ENCODE data around the gene OLFML3.
A peak's percentile ranks its signal among the peaks of the same experiment; 100 is the strongest.

Gene OLFML3

GRCh38 chr1:113982949-113983348 is 3.7 kb downstream of the OLFML3 start:
- TF ChIP-seq CTCF (IDR thresholded peaks at IDR 0.05; ENCODE audit: low read depth, low read length) = no peak
- H3K4me3 ChIP-seq (replicated peaks in 1 of 2; ENCODE audit: low read depth in 2 of 2, low read length in 2 of 2) = peak overlapping the region; percentile 19 to 33

GRCh38 chr1:113983391-113983790 is 4.1 kb downstream of the OLFML3 start:
- DNase-seq (ENCODE audit: low read depth in 2 of 2) = no peak
- H3K4me3 ChIP-seq (replicated peaks in 1 of 2; ENCODE audit: low read depth in 2 of 2, low read length in 2 of 2) = peak overlapping the region in 1 of 2 donors; percentile 8
- TF ChIP-seq CTCF (IDR thresholded peaks at IDR 0.05; ENCODE audit: low read depth, low read length) = no peak

More at GRCh38 chr1:113982949-113983348, 3.7 kb downstream of the OLFML3 start:
- no peak for DNase-seq (ENCODE audit: low read depth in 2 of 2)

GRCh38 chr1:113983826-113984225 is 4.6 kb downstream of the OLFML3 start:
- DNase-seq (ENCODE audit: low read depth in 2 of 2) = no peak
- TF ChIP-seq CTCF (IDR thresholded peaks at IDR 0.05; ENCODE audit: low read depth, low read length) = no peak
- no peak overlapping the region for H3K4me3 ChIP-seq (replicated peaks in 1 of 2; ENCODE audit: low read depth in 2 of 2, low read length in 2 of 2)

- peak in 1 of 2 donors; percentile 30 for DNase-seq (ENCODE audit: low read depth in 2 of 2)
- H3K4me3 ChIP-seq (replicated peaks in 1 of 2; ENCODE audit: low read depth in 2 of 2, low read length in 2 of 2) = no peak overlapping the region
- TF ChIP-seq CTCF (IDR thresholded peaks at IDR 0.05; ENCODE audit: low read depth, low read length) = no peak
Measured at GRCh38 chr1:113984710-113985109, 5.4 kb downstream of the OLFML3 start.

GRCh38 chr1:113986802-113987201 is 7.5 kb downstream of the OLFML3 start:
- no peak overlapping the region for H3K4me3 ChIP-seq (replicated peaks in 1 of 2; ENCODE audit: low read depth in 2 of 2, low read length in 2 of 2)
- no peak for TF ChIP-seq CTCF (IDR thresholded peaks at IDR 0.05; ENCODE audit: low read depth, low read length)
- DNase-seq (ENCODE audit: low read depth in 2 of 2) = no peak

- no peak for TF ChIP-seq CTCF (IDR thresholded peaks at IDR 0.05; ENCODE audit: low read depth, low read length)
- no peak overlapping the region for H3K4me3 ChIP-seq (replicated peaks in 1 of 2; ENCODE audit: low read depth in 2 of 2, low read length in 2 of 2)
- DNase-seq (ENCODE audit: low read depth in 2 of 2) = peak in 1 of 2 donors; percentile 39
Measured at GRCh38 chr1:113987259-113987658, 8.0 kb downstream of the OLFML3 start.

- TF ChIP-seq CTCF (IDR thresholded peaks at IDR 0.05; ENCODE audit: low read depth, low read length) = no peak
- H3K4me3 ChIP-seq (replicated peaks in 1 of 2; ENCODE audit: low read depth in 2 of 2, low read length in 2 of 2) = no peak overlapping the region
- DNase-seq (ENCODE audit: low read depth in 2 of 2) = no peak
Measured at GRCh38 chr1:113990530-113990929, 11.3 kb downstream of the OLFML3 start.

Measured in cardiac fibroblast (primary cell).